Immature natural killer cell (primary cell): Measurements from ENCODE around the gene SLC12A3. TPM values are rescaled to one million over a fixed set of nuclear protein-coding genes. Genes with fewer than 3 reads are reported as not detected.

Experiments used
- DNase-seq, 3 donors: peaks; one replicate each; pipeline ENCODE4 v3.0.0; 2022; ENCODE audit warnings: mixed read lengths in 1 of 3
- H3K27ac Mint-ChIP-seq, 6 donors: one replicate each; pipeline ENCODE4 v1.8.0; 2020; ENCODE audit warnings: mixed read lengths in 6 of 6, mild to moderate bottlenecking in 5 of 6, inconsistent platforms in 4 of 6, moderate library complexity in 3 of 6
- H3K27me3 Mint-ChIP-seq, 3 donors: one replicate each; pipeline ENCODE4 v1.8.0; 2020 to 2021; ENCODE audit warnings: low read depth in 3 of 3, mild to moderate bottlenecking in 3 of 3, mixed read lengths in 3 of 3, moderate library complexity in 3 of 3, inconsistent platforms in 1 of 3
- H3K36me3 Mint-ChIP-seq, 3 donors: one replicate each; pipeline ENCODE4 v1.8.0; 2020; ENCODE audit warnings: mixed read lengths in 3 of 3, inconsistent platforms in 2 of 3, mild to moderate bottlenecking in 2 of 3
- H3K4me1 Mint-ChIP-seq, 2 donors: one replicate each; pipeline ENCODE4 v1.8.0; 2020; ENCODE audit warnings: inconsistent platforms in 2 of 2, mild to moderate bottlenecking in 2 of 2, mixed read lengths in 2 of 2, moderate library complexity in 1 of 2
- H3K4me3 Mint-ChIP-seq, 5 donors: one replicate each; pipeline ENCODE4 v1.8.0; 2020; ENCODE audit warnings: mild to moderate bottlenecking in 5 of 5, mixed read lengths in 5 of 5, inconsistent platforms in 3 of 5, moderate library complexity in 3 of 5
- H3K9me3 Mint-ChIP-seq, 6 donors: one replicate each; pipeline ENCODE4 v1.8.0; 2020; ENCODE audit warnings: mild to moderate bottlenecking in 6 of 6, mixed read lengths in 6 of 6, inconsistent platforms in 4 of 6, moderate library complexity in 3 of 6
- polyA plus RNA-seq, 3 donors: library from polyadenylated mRNA; unstranded; fragments of 300-500 nt; fragmentation: Illumina TruSeq; gene quantifications; one replicate each; pipeline ENCODE4 v1.2.3, GENCODE V29; 2021

The SLC12A3 gene
- polyA plus RNA-seq, 3 donors from 2014 or later: 0.51 TPM; not detected in 2

- peaks cover 48 to 86% (median 48%) of the 10 kb centered on the region in 3 donors for H3K36me3 Mint-ChIP-seq
- H3K27me3 Mint-ChIP-seq: no peaks in the 10 kb centered on the region
- H3K4me3 Mint-ChIP-seq: no peak overlapping the region
- peaks cover 0 to 12% of the 10 kb centered on the region in 2 donors for H3K4me1 Mint-ChIP-seq
- H3K27ac Mint-ChIP-seq: no peak overlapping the region
- peak in 1 of 3 donors; percentile 9 for DNase-seq
- no peaks in the 10 kb centered on the region for H3K9me3 Mint-ChIP-seq
Observed at GRCh38 chr16:56836410-56837230, 28.4 kb upstream of the SLC12A3 start.

DNA sequence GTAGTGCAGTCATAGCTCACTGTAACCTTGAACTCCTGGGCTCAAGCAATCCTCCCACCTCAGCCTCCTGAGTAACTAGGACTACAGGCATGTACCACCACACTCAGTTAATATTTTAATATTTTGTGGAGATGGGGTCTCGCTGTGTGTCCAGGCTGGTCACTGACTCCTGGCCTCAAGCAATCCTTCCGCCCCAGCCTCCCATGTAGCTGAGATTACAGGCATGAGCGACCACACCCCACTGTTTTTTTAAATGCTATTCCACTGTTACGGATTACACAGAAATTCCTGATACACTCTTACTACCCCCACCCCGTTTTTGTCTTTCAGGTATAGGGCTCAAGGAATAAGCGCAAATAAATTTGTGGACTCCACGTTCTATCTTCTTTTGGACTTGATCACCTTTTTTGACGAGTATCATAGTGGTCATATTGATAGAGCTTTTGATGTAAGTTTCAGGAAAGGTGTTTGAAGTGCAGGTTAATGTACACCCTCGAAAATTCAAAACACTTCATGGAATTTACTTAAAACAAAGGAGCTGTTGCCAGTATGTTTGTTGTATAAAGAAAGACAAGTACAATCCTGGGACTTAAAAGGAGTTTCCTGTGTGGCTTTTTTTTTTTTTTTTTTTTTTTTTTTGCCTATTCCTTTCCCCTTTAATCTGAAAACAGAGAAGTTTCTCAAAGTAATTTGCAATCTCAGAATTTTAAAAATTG is 26.2 kb upstream of the SLC12A3 start:
- no peak overlapping the region for H3K27ac Mint-ChIP-seq
- H3K4me3 Mint-ChIP-seq: no peak overlapping the region
- peaks cover 0 to 12% of the 10 kb centered on the region in 2 donors for H3K4me1 Mint-ChIP-seq
- peaks cover 43 to 81% (median 46%) of the 10 kb centered on the region in 3 donors for H3K36me3 Mint-ChIP-seq
- no peaks in the 10 kb centered on the region for H3K9me3 Mint-ChIP-seq
- H3K27me3 Mint-ChIP-seq: no peaks in the 10 kb centered on the region
- DNase-seq: no peak

GRCh38 chr16:56841233-56841632 is 23.8 kb upstream of the SLC12A3 start:
- H3K27ac Mint-ChIP-seq: no peak overlapping the region
- DNase-seq: no peak
- H3K4me3 Mint-ChIP-seq: no peak overlapping the region
- H3K27me3 Mint-ChIP-seq: peaks cover 0 to 1% (median 0%) of the 10 kb centered on the region in 3 donors
- H3K9me3 Mint-ChIP-seq: no peaks in the 10 kb centered on the region
- peaks cover 40 to 75% (median 43%) of the 10 kb centered on the region in 3 donors for H3K36me3 Mint-ChIP-seq
- H3K4me1 Mint-ChIP-seq: peaks cover 0 to 10% of the 10 kb centered on the region in 2 donors

- peaks cover 0 to 1% (median 0%) of the 10 kb centered on the region in 3 donors for H3K27me3 Mint-ChIP-seq
- DNase-seq: no peak
- no peak overlapping the region for H3K27ac Mint-ChIP-seq
- H3K4me3 Mint-ChIP-seq: no peak overlapping the region
- peaks cover 0 to 6% of the 10 kb centered on the region in 2 donors for H3K4me1 Mint-ChIP-seq
- no peaks in the 10 kb centered on the region for H3K9me3 Mint-ChIP-seq
- peaks cover 36 to 71% (median 39%) of the 10 kb centered on the region in 3 donors for H3K36me3 Mint-ChIP-seq
Observed at GRCh38 chr16:56841659-56842058, 23.3 kb upstream of the SLC12A3 start.

GRCh38 chr16:56842133-56842532 is 22.9 kb upstream of the SLC12A3 start:
- DNase-seq: no peak
- H3K9me3 Mint-ChIP-seq: no peaks in the 10 kb centered on the region
- no peak overlapping the region for H3K27ac Mint-ChIP-seq
- peaks cover 32 to 69% (median 39%) of the 10 kb centered on the region in 3 donors for H3K36me3 Mint-ChIP-seq
- no peak overlapping the region for H3K4me3 Mint-ChIP-seq
- H3K27me3 Mint-ChIP-seq: peaks cover 0 to 1% (median 0%) of the 10 kb centered on the region in 3 donors
- peaks cover 0 to under 1% of the 10 kb centered on the region in 2 donors for H3K4me1 Mint-ChIP-seq

DNA sequence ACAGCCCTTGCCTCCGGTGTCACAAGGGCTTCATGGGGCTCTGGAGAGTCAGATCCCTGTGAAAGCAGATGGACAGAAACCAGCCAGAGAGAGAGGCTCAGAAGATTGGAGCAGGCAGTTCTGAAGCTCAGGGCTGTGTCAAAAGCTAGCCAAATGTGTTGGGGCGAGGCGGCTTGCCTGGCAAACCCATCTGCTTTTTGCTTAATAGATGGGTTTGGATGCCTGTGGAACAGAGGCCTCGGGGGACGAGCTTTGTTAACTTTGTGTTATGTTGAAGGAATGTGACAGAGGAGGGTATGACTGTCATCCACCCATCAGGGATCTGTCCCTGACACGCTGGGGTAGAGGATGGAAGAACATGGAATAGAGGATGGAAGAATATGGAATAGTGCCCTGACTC is 21.0 kb upstream of the SLC12A3 start:
- no peaks in the 10 kb centered on the region for H3K9me3 Mint-ChIP-seq
- no peak for DNase-seq
- H3K4me3 Mint-ChIP-seq: no peak overlapping the region
- peaks cover 20 to 52% (median 30%) of the 10 kb centered on the region in 3 donors for H3K36me3 Mint-ChIP-seq
- peaks cover 0 to 1% (median 0%) of the 10 kb centered on the region in 3 donors for H3K27me3 Mint-ChIP-seq
- peak overlapping the region in 1 of 6 donors; percentile 13 for H3K27ac Mint-ChIP-seq
- peaks cover 7 to 10% of the 10 kb centered on the region in 2 donors for H3K4me1 Mint-ChIP-seq

DNA sequence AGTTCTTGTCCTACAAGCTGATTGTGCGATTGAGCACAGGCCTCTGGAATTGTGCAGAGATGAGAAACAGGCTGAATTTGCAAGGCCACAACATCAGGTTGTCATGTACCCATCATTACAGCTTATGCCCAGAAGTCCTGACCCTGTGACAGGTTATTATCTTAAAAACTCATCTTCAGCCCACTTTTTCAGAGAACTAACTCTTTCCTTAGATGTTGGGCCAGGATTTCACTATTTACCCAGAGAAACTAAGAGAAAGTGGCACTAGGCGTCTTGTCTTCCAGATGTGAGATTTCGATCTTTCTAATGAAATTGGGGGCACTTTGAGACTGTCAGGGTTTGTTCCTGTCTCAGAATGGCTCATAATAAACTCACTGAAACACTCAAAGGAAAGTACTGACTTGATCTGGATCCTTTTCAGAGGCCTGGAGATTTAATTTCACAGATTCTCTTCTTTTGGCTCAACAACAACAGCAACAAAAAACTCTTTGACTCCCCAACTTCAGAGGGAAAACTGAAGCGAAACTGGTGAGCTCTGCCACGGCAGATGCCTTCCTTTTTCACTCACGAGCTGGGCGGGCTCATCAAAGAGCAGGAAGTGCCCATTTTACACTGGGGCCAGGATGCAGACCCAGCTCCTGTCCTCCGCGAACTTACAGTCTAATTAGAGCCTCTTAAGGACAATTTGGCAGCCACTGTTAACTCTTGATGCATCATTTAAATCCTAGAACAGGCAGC is 17.7 kb upstream of the SLC12A3 start:
- Mint-ChIP-seq H3K9me3 (no peaks in the 10 kb centered on the region), H3K4me1 (peaks cover 7 to 10% of the 10 kb centered on the region in 2 donors), H3K27ac (peak overlapping the region in 5 of 6 donors; percentile 43 to 85 (median 62)), H3K27me3 (peaks cover 0 to 1% (median 0%) of the 10 kb centered on the region in 3 donors), H3K4me3 (peak overlapping the region in 1 of 5 donors; percentile 46), H3K36me3 (peaks cover 5 to 26% (median 10%) of the 10 kb centered on the region in 3 donors)
- no peak for DNase-seq

DNA sequence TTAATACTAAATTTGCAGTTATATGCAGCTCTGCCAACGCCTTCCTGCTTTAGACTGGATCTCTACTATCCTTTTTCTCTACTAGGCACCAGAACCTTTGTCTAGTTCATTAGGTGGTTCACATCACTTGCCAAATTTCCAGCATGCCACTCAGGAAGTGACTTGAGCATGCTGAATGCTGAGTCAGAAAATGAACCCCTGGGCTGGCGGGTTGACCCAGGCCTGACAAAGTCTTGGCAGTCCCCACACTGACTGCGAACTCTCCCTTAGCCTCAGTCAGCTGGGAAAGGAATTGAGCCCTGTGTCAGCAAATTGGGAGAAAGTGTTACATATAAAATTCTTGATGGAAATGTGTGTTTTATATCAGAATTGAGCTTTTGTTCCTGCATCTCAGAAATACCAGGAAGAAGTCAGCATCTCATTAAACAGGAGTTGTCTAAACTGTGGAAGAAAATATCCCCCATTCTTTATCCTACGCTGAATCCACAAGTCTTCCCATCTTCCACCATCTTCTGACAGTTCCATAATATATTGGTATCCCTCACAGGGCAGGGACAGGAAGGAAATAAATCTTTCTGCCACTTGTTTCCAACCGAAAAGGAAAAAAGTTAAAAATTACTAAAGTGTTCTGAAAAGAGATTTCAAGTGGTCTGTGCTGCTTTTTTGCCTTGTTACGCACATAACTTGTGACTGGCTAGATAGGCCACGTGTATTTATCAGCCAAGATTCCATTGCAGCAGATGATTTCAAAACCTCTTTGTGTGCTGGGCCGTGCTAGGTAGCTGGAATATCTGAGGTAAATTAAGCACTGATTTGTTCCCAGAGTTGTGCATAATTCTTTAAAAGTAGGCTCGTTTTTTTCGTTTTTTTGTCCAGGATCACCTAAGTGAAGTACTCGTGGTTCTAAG is 16.7 kb upstream of the SLC12A3 start:
- peaks cover 0 to 20% (median 10%) of the 10 kb centered on the region in 3 donors for H3K36me3 Mint-ChIP-seq

DNA sequence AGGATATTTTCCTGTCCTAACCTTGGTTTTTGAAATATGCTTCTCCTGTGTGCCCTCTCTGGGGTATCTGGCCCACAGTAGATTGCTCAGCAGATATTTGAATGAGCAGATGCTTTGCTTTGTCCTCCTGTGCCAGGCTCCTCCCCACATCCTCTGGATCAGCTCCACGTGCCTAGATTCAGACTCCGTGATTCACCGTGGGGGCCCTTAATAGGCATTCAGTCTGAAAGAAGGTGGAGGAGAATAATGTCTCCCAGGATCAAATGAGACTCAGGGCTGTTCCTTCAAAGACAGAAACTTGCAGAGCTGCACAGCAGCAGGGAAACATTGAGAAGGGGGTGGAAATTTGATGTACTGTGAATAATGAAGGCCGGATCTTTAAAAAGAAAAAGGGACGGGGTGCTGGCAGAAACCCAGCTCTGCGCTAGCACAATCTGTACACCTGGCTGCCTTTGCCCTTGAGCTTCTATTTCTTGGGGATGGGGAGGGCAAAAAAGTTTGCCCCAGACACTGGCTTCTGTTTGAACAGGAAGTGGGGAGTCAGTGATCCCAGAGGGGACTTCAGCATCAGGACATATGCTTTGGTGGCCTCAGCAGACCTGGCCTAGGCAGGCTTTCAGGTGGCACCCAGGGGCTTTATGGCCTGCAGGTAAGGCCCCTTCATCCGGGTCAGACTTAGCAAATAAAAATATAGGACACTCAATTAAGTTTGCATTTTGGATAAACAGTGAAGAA is 15.9 kb upstream of the SLC12A3 start:
- H3K27me3 Mint-ChIP-seq: peaks cover 0 to 3% (median 0%) of the 10 kb centered on the region in 3 donors
- H3K36me3 Mint-ChIP-seq: peaks cover 0 to 13% (median 4%) of the 10 kb centered on the region in 3 donors
- H3K27ac Mint-ChIP-seq: peak overlapping the region in 2 of 6 donors; percentile 19 to 69
- no peaks in the 10 kb centered on the region for H3K9me3 Mint-ChIP-seq
- H3K4me1 Mint-ChIP-seq: peaks cover 7 to 10% of the 10 kb centered on the region in 2 donors
- H3K4me3 Mint-ChIP-seq: no peak overlapping the region
- DNase-seq: no peak

More for the DNA sequence above, 16.7 kb upstream of the SLC12A3 start:
- H3K27ac Mint-ChIP-seq: peak overlapping the region in 5 of 6 donors; percentile 37 to 85 (median 45)
- peak overlapping the region in 1 of 5 donors; percentile 18 for H3K4me3 Mint-ChIP-seq
- DNase-seq: no peak
- no peaks in the 10 kb centered on the region for H3K9me3 Mint-ChIP-seq
- H3K4me1 Mint-ChIP-seq: peaks cover 7 to 10% of the 10 kb centered on the region in 2 donors
- peaks cover 0 to 4% (median 0%) of the 10 kb centered on the region in 3 donors for H3K27me3 Mint-ChIP-seq

DNA sequence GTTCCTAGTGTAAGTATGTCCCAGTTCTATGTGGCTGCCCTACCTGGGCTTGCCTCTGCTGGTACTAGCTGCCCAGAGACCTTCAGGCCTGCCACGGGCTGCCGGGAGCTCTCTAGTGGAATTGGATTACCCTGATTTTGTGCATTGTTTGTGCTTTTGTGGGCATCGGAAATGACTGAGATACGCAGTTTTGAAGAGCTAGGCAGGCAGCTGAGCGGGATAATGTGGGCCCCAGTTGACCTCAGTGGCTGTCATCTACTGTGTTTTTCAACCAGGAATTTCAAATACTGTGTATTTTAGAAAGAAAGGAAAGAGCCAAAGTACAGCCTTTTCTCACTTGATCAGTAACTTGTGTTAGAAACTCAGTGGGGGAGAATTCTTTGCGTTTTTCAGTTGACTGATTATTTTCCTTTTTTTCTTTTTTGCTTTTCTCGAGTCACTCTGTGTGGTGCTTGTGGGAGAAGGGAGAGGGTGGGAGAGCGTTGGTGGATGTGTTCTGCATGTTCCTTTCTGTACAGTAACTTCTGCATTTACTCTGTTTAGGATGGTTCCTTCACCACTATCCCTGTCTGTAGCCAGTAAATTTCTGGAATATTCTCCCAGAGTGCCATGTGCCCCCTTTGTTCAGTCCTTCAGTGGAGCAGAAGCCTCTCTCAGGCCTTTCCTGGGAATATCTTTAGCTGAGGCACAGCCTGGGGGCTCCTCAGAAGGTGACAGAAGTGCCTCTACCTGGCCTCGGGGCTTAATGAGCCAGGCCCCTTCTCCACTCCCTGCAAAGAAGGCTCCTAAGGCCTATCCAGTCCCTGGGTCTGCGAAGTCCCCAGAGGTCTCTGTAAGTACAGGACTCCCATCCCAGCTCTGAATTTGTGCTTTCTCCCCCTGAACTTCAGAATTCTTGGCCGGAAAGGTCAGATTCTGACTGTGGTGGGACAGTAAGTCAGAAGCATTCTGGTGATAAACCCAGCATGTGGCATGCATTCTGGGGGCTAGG is 15.0 kb upstream of the SLC12A3 start:
- DNase-seq: no peak
- Mint-ChIP-seq H3K4me1 (peaks cover 7 to 10% of the 10 kb centered on the region in 2 donors), H3K27ac (peak overlapping the region in 1 of 6 donors; percentile 4), H3K36me3 (peaks cover 0 to 8% (median 0%) of the 10 kb centered on the region in 3 donors), H3K4me3 (no peak overlapping the region), H3K27me3 (peaks cover 0 to 3% (median 0%) of the 10 kb centered on the region in 3 donors), H3K9me3 (no peaks in the 10 kb centered on the region)

DNA sequence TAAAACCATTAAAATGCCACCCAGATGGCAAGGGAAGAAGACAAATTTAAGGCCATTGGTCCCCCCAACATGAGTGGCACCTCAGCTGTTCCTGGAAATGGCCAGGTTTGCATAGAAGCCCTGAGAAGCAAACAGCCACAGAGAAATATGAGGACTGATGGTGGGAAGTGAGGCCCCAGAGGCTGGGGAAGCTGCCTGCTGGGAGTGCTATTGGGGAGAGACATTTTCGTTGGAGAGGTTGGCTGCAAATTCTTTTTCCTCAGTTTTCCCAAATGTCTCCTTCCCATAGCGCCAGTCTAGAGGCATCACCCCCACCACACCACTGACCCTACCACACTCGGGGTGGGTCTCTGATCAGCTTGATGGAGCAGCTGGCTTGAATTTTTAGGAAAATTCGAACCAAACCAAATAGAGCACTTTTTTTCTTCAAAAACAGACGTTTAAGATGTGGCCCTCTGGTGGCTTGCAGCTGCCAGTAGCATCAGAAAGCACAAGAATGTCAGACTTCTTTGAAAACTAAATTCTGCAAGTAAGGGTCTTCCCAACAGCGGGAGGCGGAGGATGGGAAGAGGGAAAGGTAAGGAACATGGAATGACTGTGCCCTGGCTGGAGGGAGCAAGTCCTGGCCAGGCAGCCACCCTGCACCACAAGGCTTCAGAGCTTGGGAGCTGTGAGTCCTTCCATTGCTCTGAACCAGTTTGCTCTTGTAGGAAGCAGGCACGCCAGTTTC is 13.2 kb upstream of the SLC12A3 start:
- H3K27me3 Mint-ChIP-seq: peaks cover 0 to 3% (median 2%) of the 10 kb centered on the region in 3 donors
- H3K36me3 Mint-ChIP-seq: peaks cover 0 to 2% (median 0%) of the 10 kb centered on the region in 3 donors
- H3K4me3 Mint-ChIP-seq: no peak overlapping the region
- no peak overlapping the region for H3K27ac Mint-ChIP-seq
- H3K4me1 Mint-ChIP-seq: peaks cover 7 to 10% of the 10 kb centered on the region in 2 donors
- DNase-seq: no peak
- H3K9me3 Mint-ChIP-seq: no peaks in the 10 kb centered on the region
